GM15510 (cell line): ENCODE data around the gene PRSS22.

Source experiments
- POLR2A ChIP-seq: IDR thresholded peaks from 3 replicates; pipeline ENCODE4 v1.6.1; 2011; ENCODE audit warnings: borderline replicate concordance; ENCODE audit not compliant: insufficient read length; ENCODE audit errors: extremely low read depth

Gene PRSS22, protein sequence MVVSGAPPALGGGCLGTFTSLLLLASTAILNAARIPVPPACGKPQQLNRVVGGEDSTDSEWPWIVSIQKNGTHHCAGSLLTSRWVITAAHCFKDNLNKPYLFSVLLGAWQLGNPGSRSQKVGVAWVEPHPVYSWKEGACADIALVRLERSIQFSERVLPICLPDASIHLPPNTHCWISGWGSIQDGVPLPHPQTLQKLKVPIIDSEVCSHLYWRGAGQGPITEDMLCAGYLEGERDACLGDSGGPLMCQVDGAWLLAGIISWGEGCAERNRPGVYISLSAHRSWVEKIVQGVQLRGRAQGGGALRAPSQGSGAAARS

GRCh38 chr16:2857451-2858244 is at the start of gene PRSS22:
Gene PRSS22, minus strand, starts transcription at chr16:2858170. Its CDS starts 66 bp downstream, at chr16:2858104.
- TF ChIP-seq POLR2A: no peak

- TF ChIP-seq POLR2A: no peak
These were observed 48.0 kb upstream of the PRSS22 start for GRCh38 chr16:2905988-2906387.

DNA sequence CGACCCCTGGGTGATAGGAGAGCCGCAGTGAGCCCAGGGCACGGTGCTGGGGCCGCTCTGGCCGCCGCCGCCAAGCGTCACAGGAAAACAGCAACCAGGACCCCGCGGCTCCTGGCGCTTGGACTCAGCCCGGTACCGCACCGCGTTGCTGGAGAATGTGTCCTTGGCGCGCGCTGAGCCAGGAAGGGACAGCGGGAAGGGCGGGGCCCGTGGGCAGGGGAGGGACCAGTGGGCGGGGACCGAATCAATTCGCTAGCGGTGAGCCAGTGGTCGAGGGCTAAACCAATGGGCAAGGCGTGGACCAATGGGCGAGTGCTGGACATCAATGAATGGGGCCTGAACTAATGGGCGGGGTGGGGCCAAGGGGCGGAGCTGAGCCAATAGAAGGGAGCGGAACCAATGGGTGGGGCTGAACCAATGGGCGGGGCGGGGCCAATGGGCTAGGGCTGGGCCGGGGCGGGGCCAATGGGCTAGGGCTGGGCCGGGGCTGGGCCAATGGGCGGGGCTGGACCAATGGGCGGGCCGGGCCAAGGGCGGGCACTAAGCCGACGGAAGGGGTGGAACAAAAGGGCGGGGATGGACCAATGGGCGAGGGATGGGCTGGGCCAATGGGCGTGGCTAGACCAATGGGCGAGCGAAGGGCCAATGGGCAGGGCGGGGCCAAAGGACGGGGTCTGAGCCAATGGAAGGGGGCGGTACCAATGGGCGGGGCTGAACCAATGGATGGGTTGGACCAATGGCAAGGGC is 47.4 kb upstream of the PRSS22 start:
- TF ChIP-seq POLR2A: peak; percentile 98

DNA sequence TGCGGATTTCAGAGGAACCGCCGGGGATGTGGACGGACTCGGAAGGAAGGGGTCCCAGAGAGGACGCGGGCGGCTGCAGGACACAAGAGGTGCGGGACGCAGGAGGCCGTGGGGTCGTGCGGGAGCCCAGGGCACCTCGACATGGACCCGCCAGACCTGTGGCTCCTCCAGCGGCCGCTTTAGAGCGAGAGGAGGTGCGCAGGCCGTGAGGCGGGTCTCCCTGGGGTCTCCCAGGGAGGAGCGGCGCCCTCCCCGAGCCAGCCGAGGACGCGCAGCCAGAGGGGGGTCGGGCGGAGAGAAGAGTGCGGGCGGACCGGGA is 46.9 kb upstream of the PRSS22 start:
- no peak for TF ChIP-seq POLR2A

GRCh38 chr16:2904100-2904921 is 46.3 kb upstream of the PRSS22 start:
- TF ChIP-seq POLR2A: peak; percentile 58

GRCh38 chr16:2902337-2903130 is 44.6 kb upstream of the PRSS22 start:
- no peak for TF ChIP-seq POLR2A

GRCh38 chr16:2900526-2901075 is 42.6 kb upstream of the PRSS22 start:
- no peak for TF ChIP-seq POLR2A

DNA sequence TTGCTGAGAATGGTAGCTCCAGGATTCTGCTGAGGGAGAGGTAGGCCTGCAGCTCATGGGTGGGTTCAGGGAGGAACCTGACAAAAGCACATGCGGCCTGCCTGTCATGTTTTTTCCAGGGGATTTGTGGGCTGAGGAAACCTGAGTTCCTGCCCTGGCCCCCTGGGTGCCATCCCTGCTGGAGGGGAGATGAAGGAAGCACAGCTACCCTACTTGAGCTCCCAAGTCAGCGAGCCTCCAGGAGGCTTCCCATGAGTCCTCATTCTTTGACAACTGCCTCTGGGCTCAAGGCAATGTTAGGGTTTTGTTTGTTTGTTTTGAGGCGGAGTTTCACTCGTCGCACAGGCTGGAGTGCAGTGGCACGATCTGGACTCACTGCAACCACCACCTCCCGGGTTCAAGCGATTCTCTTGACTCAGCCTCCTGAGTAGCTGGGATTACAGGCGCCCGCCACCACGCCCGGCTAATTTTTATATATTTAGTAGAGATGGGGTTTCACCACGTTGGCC is 41.6 kb upstream of the PRSS22 start:
- TF ChIP-seq POLR2A: no peak

GRCh38 chr16:2898831-2899563 is 41.0 kb upstream of the PRSS22 start:
- TF ChIP-seq POLR2A: no peak

GRCh38 chr16:2897110-2897509 is 39.1 kb upstream of the PRSS22 start:
- TF ChIP-seq POLR2A: no peak

DNA sequence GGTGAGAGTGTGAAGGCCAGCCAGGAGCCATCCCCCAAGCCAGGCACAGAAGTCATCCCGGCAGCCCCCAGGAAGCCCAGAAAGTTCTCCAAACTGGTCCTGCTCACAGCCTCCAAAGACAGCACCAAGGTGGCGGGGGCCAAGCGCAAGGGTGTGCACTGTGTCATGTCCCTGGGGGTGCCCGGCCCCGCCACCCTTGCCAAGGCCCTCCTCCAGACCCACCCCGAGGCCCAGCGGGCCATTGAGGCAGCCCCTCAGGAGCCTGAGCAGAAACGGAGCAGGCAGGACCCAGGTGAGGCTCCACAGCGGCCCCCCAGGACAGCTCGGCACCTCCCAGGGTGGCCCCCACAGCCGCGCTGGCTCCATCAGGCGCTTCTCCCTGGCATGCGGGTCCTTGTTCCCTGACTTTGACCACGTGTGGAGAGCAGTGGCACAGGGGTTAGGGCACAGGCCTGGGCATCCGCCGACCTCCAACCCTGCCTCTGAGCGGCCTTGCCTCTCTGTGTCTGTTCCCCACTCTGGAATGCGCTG is 38.6 kb upstream of the PRSS22 start:
- TF ChIP-seq POLR2A: no peak

- no peak for TF ChIP-seq POLR2A
These were observed 37.8 kb upstream of the PRSS22 start for GRCh38 chr16:2895813-2896212.
